Cortex of kidney (tissue), 1 donor: Measurements from ENCODE around the gene EPHB3.

Experiments used
- DNase-seq: peaks from one replicate; lab custom pipeline; 2025; lab: John Stamatoyannopoulos, UW

Gene EPHB3

DNA sequence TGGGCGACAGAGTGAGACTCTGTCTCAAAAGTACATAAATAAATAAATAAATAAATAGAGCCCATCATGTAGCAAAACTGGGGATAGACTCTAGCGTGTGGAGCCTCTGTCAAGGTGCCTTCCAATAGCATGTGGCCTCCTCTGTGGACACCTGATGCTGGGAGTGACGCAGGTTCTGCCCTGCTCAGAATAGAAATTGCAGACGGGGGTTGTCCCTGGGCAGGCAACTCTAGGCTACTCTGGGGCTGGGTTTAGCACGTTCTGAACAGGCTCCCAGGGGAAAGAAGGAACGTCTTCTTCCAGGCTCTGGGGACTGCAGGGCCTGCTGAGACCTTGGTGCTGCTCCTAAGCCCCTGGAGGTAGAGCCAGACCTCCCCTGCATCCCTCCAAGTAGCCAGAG is 65.3 kb downstream of the EPHB3 start:
- no peak for DNase-seq

GRCh38 chr3:184629555-184630160 is 68.1 kb downstream of the EPHB3 start:
- no peak for DNase-seq

- no peak for DNase-seq
Measured at GRCh38 chr3:184630861-184631471, 69.4 kb downstream of the EPHB3 start.

- DNase-seq: no peak
Measured at GRCh38 chr3:184631472-184631861, 69.9 kb downstream of the EPHB3 start.
